ENCODE measurements around the gene CD276. TPM values are rescaled to one million over a fixed set of nuclear protein-coding genes. Genes with fewer than 3 reads are reported as not detected.

CD276 gene
- total and polyA plus RNA-seq, 2 experiments from 2014 or later: 94.6 to 104 TPM

DNA sequence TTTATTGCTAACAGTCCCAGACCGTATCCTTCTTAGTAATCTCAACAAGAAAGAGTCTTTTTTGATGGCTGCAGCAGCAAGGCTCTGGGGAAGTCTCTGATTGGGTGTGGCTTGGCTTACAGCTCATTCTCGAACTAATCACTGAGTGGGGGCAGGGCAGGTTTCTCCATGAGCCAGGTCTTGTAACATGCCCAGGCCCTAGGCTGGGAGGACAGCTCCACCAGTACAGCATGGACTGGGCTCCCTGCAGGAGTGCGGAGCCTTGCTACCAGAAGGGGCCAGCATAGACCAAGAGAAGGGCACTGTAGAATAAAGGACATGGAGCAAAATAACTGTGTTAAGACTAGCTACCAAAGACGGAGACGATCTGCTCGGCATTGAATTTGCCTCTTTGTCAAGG, 7.2 kb downstream of the CD276 start:
- no peaks in the 10 kb centered on the region for H3K36me3 ChIP-seq (ENCODE audit: low read depth)
- H3K79me2 ChIP-seq (ENCODE audit: insufficient read depth): peaks cover 98% of the 10 kb centered on the region
- peaks cover 50% of the 10 kb centered on the region for H3F3A ChIP-seq (ENCODE audit: insufficient read depth)
- no peaks in the 10 kb centered on the region for H3K9me2 ChIP-seq (ENCODE audit: insufficient read depth)
- H3K27me3 ChIP-seq (replicated peaks; ENCODE audit: insufficient read depth): no peaks in the 10 kb centered on the region
- no peaks in the 10 kb centered on the region for H3K9me3 ChIP-seq (ENCODE audit: low read depth)
- H2AFZ ChIP-seq: no peak overlapping the region
- TF ChIP-seq EZH2phosphoT487 (IDR thresholded peaks at IDR 0.05; ENCODE audit: insufficient read depth, low read depth) (no peak), EZH2 (IDR thresholded peaks at IDR 0.05; ENCODE audit: insufficient read depth, poor library complexity, severe bottlenecking) (no peak)
- H3K4me3 ChIP-seq: no peak overlapping the region
- peak overlapping the region; percentile 8; the same call in 1 of the 2 replicates for H3K9ac ChIP-seq
- H3K27ac ChIP-seq: peak overlapping the region; percentile 43
- peak; percentile 96 for DNase-seq
- H3K4me2 ChIP-seq (ENCODE audit: unreplicated experiment): peak overlapping the region; percentile 15
- in situ Hi-C loops (cut with MboI): loop anchor here (10.0 kb wide), 1 partner anchor 117 kb away; no protein-coding TSS in a partner anchor
- WGBS, 2 experiments (ENCODE audit: low coverage in 1 of 2, low lambda C conversion rate in 2 of 2, missing lambda C conversion rate in 2 of 2): 9 to 14% methylated on average over 6 of the region's 6 CpGs
- no peaks in the 10 kb centered on the region for H4K20me1 ChIP-seq (ENCODE audit: insufficient read depth)
- H3K4me1 ChIP-seq (ENCODE audit: insufficient read depth): peaks cover 71% of the 10 kb centered on the region

GRCh38 chr15:73694419-73694818, 10.2 kb downstream of the CD276 start:
- H3K9me2 ChIP-seq (ENCODE audit: insufficient read depth): no peaks in the 10 kb centered on the region
- H3K4me3 ChIP-seq: no peak overlapping the region
- no peak overlapping the region for H3K9ac ChIP-seq
- TF ChIP-seq EZH2 (IDR thresholded peaks at IDR 0.05; ENCODE audit: insufficient read depth, poor library complexity, severe bottlenecking): no peak
- TF ChIP-seq EZH2phosphoT487 (IDR thresholded peaks at IDR 0.05; ENCODE audit: insufficient read depth, low read depth): no peak
- H4K20me1 ChIP-seq (ENCODE audit: insufficient read depth): no peaks in the 10 kb centered on the region
- no peak overlapping the region for H2AFZ ChIP-seq
- H3K79me2 ChIP-seq (ENCODE audit: insufficient read depth): peaks cover 95% of the 10 kb centered on the region
- no peak overlapping the region for H3K27ac ChIP-seq
- peaks cover 56% of the 10 kb centered on the region for H3K4me1 ChIP-seq (ENCODE audit: insufficient read depth)
- no peaks in the 10 kb centered on the region for H3K27me3 ChIP-seq (replicated peaks; ENCODE audit: insufficient read depth)
- H3K9me3 ChIP-seq (ENCODE audit: low read depth): no peaks in the 10 kb centered on the region
- 25 to 31% methylated on average over 5 of the region's 5 CpGs for WGBS, 2 experiments (ENCODE audit: low coverage in 1 of 2, low lambda C conversion rate in 2 of 2, missing lambda C conversion rate in 2 of 2)
- DNase-seq: peak; percentile 52
- in situ Hi-C loops (cut with MboI): loop anchor here (10.0 kb wide), 1 partner anchor 120 kb away; no protein-coding TSS in a partner anchor
- H3K4me2 ChIP-seq (ENCODE audit: unreplicated experiment): peak overlapping the region; percentile 3
- peaks cover 52% of the 10 kb centered on the region for H3F3A ChIP-seq (ENCODE audit: insufficient read depth)
- H3K36me3 ChIP-seq (ENCODE audit: low read depth): no peaks in the 10 kb centered on the region

DNA sequence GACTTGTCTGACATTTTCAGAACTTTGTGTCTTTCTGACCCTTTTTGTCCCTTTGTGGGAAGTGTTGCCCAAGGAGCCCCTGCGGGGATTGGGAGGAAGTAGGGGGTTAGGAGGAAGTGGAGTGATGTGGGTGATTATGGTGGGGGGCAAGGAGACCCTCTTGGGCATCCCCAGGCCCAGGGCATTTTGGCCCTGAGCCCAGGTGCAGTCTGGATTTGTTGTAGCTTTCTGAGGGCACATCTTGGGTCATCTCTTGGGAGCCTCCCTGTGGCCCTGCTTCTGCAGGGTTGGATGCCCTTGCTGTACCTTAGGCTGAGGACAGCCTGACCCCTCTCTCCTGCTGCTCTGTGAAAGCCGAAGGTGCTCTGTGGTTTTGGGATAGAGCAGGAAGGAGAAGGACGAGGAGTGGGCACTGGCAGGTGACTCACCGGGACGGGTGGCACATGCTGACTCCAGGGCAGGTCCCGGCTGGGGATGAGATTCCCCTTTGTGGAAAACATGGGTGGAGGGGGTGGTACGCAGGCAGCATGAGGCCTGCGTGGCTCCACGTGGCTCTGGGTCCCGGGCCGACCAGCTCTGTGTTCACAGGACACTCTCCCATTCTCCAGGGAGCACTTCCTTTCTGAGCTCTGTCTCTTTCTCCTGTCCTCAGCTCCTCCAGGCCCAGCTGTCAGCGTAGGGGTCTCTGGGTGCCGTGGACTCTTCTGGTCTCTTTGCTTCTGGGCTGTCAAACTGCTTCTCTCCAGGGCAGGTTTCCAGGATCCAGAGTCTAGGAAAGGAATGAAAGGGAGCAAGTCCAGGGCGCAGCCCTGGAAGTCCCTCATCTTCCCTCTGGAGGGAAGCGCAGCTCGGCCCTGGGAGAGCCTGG, 11.8 kb downstream of the CD276 start:
- no peaks in the 10 kb centered on the region for H3K36me3 ChIP-seq (ENCODE audit: low read depth)
- no peak for TF ChIP-seq EZH2phosphoT487 (IDR thresholded peaks at IDR 0.05; ENCODE audit: insufficient read depth, low read depth)
- TF ChIP-seq EZH2 (IDR thresholded peaks at IDR 0.05; ENCODE audit: insufficient read depth, poor library complexity, severe bottlenecking): no peak
- 47 to 48% methylated on average over 16 of the region's 16 CpGs for WGBS, 2 experiments (ENCODE audit: low coverage in 1 of 2, low lambda C conversion rate in 2 of 2, missing lambda C conversion rate in 2 of 2)
- in situ Hi-C loops (cut with MboI): loop anchor here (10.0 kb wide), 1 partner anchor 121 kb away; no protein-coding TSS in a partner anchor
- DNase-seq: no peak
- H3K4me3 ChIP-seq: no peak overlapping the region
- no peaks in the 10 kb centered on the region for H3K9me3 ChIP-seq (ENCODE audit: low read depth)
- H3K4me1 ChIP-seq (ENCODE audit: insufficient read depth): peaks cover 44% of the 10 kb centered on the region
- H3K27me3 ChIP-seq (replicated peaks; ENCODE audit: insufficient read depth): no peaks in the 10 kb centered on the region
- H3K27ac ChIP-seq: peak overlapping the region; percentile 5; the same call in 1 of the 2 replicates
- peaks cover 36% of the 10 kb centered on the region for H3F3A ChIP-seq (ENCODE audit: insufficient read depth)
- peaks cover 4% of the 10 kb centered on the region; the same call in 1 of the 2 replicates for H4K20me1 ChIP-seq (ENCODE audit: insufficient read depth)
- no peaks in the 10 kb centered on the region for H3K9me2 ChIP-seq (ENCODE audit: insufficient read depth)
- no peak overlapping the region; the same call in 1 of the 2 replicates for H3K9ac ChIP-seq
- H2AFZ ChIP-seq: no peak overlapping the region
- peaks cover 89% of the 10 kb centered on the region for H3K79me2 ChIP-seq (ENCODE audit: insufficient read depth)
- H3K4me2 ChIP-seq (ENCODE audit: unreplicated experiment): no peak overlapping the region

DNA sequence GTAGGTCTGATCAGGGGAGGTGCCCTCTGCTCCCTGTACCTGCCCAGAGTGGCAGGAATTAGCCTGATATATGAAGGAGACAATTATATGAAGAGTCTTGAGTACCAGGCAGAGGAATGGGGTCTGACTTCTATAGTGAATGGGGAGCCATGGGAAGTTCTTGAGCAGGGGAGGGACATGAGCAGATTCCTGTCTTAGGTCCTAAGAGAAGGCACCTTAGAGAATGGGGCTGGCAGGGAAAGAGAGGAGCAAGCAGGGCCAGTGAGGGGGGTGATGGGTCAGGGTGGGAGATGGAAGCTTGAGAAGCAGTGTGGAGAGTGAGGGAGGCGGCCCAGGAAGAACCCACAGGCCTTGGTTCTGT, 12.4 kb downstream of the CD276 start:
- no peak overlapping the region for H3K4me3 ChIP-seq
- no peak overlapping the region; the same call in 1 of the 2 replicates for H3K9ac ChIP-seq
- H3K79me2 ChIP-seq (ENCODE audit: insufficient read depth): peaks cover 89% of the 10 kb centered on the region
- H2AFZ ChIP-seq: no peak overlapping the region
- peaks cover 38% of the 10 kb centered on the region for H3K4me1 ChIP-seq (ENCODE audit: insufficient read depth)
- peaks cover 33% of the 10 kb centered on the region for H3F3A ChIP-seq (ENCODE audit: insufficient read depth)
- in situ Hi-C loops (cut with MboI): loop anchor here (10.0 kb wide), 1 partner anchor 122 kb away; no protein-coding TSS in a partner anchor
- DNase-seq: no peak
- no peak overlapping the region for H3K4me2 ChIP-seq (ENCODE audit: unreplicated experiment)
- no peaks in the 10 kb centered on the region for H3K9me2 ChIP-seq (ENCODE audit: insufficient read depth)
- peak overlapping the region; percentile 5; the same call in 1 of the 2 replicates for H3K27ac ChIP-seq
- peaks cover 4% of the 10 kb centered on the region; the same call in 1 of the 2 replicates for H4K20me1 ChIP-seq (ENCODE audit: insufficient read depth)
- H3K36me3 ChIP-seq (ENCODE audit: low read depth): no peaks in the 10 kb centered on the region
- no peaks in the 10 kb centered on the region for H3K27me3 ChIP-seq (replicated peaks; ENCODE audit: insufficient read depth)
- no peak for TF ChIP-seq EZH2 (IDR thresholded peaks at IDR 0.05; ENCODE audit: insufficient read depth, poor library complexity, severe bottlenecking)
- TF ChIP-seq EZH2phosphoT487 (IDR thresholded peaks at IDR 0.05; ENCODE audit: insufficient read depth, low read depth): no peak
- H3K9me3 ChIP-seq (ENCODE audit: low read depth): no peaks in the 10 kb centered on the region
- WGBS, 2 experiments (ENCODE audit: low coverage in 1 of 2, low lambda C conversion rate in 2 of 2, missing lambda C conversion rate in 2 of 2): 65 to 71% methylated on average over 1 of the region's 1 CpG
